ENCODE data around the gene AP2M1.

Gene AP2M1

DNA sequence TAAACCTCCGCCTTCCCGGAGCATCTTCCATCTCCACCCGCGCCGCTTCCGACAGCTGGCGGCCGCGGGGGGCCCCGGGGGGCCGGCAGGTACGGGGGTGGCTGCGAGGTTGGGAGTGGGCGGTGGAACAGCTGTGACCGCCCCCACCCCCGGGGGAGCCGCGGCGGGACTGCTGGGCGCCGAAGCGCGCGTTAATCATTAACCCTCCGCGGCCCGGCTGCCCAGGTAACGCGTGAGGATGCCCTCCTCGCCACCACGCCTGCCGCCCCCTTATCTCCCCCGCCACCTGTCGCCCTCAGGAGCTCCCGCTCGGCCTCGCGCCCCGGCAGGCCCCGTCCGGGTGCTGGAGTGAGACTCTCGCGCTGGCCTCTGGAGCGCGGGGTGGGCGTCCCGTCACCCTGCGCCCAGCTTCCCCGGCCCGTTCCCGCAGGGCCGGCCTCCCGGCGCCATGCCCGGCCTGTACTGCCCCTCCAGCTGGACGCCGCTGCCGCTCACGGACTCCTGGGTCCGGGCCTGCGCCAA is 55.5 kb downstream of the AP2M1 start:
- DNase-seq: no peak

DNA sequence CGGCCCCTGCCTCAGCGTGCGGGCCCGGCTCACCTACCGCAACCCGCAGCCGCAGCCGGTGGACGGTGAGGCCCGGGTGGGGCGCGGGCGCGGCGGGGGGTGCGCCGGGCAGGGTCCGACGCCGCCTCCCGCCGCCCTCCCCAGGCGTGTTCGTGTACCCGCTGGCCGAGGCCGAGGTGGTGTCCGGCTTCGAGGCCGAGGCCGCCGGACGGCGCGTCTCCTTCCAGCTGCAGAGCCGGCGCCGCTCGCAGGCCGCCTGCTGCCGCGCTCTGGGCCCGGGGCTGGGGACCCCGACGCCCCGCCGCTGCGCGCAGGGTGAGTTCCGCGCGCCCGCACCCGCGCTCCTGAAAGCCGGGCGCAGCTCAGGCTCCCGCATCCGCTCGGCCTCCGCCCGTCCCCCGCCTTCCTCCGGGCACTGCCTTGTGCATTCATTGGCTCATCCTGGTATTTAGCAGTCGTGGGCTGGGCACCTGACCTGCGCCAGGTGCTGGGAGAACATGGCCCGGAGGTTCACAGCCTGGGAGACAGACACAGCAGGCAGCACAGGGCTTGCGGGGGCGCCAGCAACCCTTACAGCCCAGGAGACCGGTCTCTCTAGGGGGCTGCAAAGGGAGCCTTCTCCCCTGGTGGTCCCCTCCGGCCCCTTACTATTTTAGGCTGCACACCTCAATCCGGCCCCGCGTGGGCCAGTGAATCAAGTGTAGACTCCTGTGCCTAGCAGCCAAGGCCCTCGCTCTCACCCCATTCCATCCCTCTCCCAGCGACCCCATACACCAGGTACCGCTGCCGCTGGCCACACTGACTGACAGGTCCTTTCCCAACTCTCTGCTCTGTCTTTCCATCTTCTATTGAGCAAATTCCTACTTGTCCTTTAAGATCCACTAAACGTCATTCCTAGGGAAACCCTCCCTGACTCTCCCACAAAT is 56.2 kb downstream of the AP2M1 start:
- DNase-seq: no peak

DNA sequence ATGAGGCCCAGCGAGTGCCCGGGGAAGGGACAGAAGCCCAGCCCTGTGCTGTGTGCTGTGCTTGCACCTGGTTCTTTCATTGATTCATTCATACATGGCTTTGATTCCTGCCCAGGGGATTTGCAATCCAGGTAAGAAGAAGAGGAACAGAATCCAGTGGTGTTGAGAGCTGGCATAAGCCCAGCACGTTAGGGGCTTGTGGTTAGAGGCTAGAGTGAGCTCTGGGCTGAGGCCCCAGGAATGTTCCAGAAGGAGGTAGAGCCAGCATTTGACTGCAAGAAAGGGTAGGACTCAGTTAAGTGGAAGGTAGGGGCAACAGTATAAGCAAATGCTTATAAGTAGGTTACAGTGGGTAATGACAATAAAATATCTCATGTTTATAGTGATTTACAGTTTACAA is 57.0 kb downstream of the AP2M1 start:
- no peak for DNase-seq

DNA sequence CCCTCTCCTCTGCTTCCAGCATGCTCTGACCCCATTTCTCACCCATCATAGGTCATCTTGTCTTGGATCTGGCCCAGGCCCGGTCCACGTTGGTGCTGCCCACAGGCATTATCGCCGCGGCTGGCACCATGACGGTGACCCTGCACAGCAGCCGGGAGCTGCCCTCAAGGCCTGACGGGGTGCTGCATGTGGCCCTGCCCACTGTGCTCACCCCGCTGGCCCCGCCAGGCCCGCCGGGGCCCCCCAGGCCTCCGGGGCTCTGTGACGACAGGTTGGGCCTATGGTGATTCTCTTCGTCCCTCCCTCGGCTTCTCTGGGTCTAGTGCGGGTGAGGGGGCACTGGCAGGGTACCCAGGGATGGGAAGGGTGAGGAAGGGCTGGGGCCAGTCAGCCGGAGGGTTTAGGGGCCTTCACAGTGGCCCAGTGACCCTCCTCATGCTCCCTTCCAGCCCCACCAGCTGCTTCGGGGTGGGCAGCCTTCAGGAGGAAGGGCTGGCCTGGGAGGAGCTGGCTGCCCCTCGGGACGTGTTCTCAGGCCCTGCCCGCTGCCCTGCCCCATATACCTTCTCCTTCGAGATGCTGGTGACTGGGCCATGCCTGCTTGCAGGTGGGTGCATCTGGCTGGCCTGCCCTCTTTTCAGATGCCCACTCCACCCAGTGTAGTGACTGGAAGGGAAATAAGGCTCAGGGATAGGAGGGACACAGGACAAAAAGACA is 58.6 kb downstream of the AP2M1 start:
- DNase-seq: no peak
